Body of pancreas (tissue), 4 donors: ENCODE results near the gene CCDC102B. TPM values are rescaled to one million over a fixed set of nuclear protein-coding genes. Genes with fewer than 3 reads are reported as not detected.

Experiments used
- ATAC-seq: fragments of 150-250 bp; one replicate; pipeline ENCODE4 v1.9.1; 2016
- DNase-seq, 4 donors: peaks; one replicate each; pipeline ENCODE4 v3.0.0-alpha.2; 2019
- H3K27ac ChIP-seq, 4 donors: fragments of 200-600 bp; sonication (generic); 1 replicate in 3 of 4; 2 replicates in 1 of 4; pipeline versions ENCODE4 v1.5.1 to v1.6.1; 2016 to 2019; ENCODE audit warnings: mild to moderate bottlenecking in 1 of 4, mixed read lengths in 1 of 4, moderate library complexity in 1 of 4
- H3K27me3 ChIP-seq, 2 donors: fragments of 200-600 bp; sonication (generic); one replicate each; pipeline ENCODE4 v1.6.0; 2016; ENCODE audit warnings: mild to moderate bottlenecking in 1 of 2
- H3K36me3 ChIP-seq, 2 donors: fragments of 200-600 bp; sonication (generic); replicated peaks in 1 of 2; 2 replicates each; pipeline ENCODE4 v1.5.1; 2016; ENCODE audit warnings: low read depth in 2 of 2; ENCODE audit not compliant: insufficient read depth in 1 of 2
- H3K4me1 ChIP-seq: fragments of 200-600 bp; sonication (generic); one replicate; pipeline ENCODE4 v1.6.0; 2016
- H3K4me3 ChIP-seq, 2 donors: fragments of 200-600 bp; sonication (generic); 1 replicate in 1 of 2; 2 replicates in 1 of 2; pipeline ENCODE4 v1.5.1; 2016 to 2019
- H3K9me3 ChIP-seq, 3 donors: fragments of 200-600 bp; sonication (generic); 1 replicate in 2 of 3; 2 replicates in 1 of 3; pipeline ENCODE4 v1.5.1; 2016
- CTCF ChIP-seq, 7 experiments: fragments of 450-650 bp in 4 of 7; fragments of 200-600 bp in 3 of 7; sonication (generic) in 3 of 7; IDR thresholded peaks; one replicate each; pipeline ENCODE4 v1.5.1; 2016 to 2019; ENCODE audit warnings: antibody characterized with exemption in 7 of 7
- POLR2A ChIP-seq, 3 donors: fragments of 450-650 bp; IDR thresholded peaks; one replicate each; pipeline ENCODE4 v1.6.1; 2016; ENCODE audit warnings: antibody characterized with exemption in 3 of 3, mild to moderate bottlenecking in 2 of 3
- WGBS, 2 donors: methylation state at CpG; one replicate each; pipeline ENCODE4 v1.1.5; 2017; 5-methylcytosine and 5-hydroxymethylcytosine counted together
- intact Hi-C: fragments of 100-400 bp; cut with DNase I; formaldehyde crosslinking; loops from one replicate; pipeline ENCODE4 v1.15.1; 2023
- total RNA-seq, 2 donors: library from RNA; depleted of rRNA; stranded (reverse); fragments of >200 nt; gene quantifications; one replicate each; pipeline ENCODE4 v1.1.0, GENCODE V29; 2016

Gene CCDC102B
- total RNA-seq, 2 donors from 2014 or later = 4.9 to 6.3 TPM

GRCh38 chr18:68837665-68838451, 40.0 kb downstream of the CCDC102B start:
- Histone ChIP-seq H3K4me1 (no peaks in the 10 kb centered on the region), H3K27ac (no peak overlapping the region), H3K4me3 (no peak overlapping the region), H3K9me3 (no peaks in the 10 kb centered on the region), H3K36me3 (no peaks in the 10 kb centered on the region), H3K27me3 (no peaks in the 10 kb centered on the region)
- WGBS, 2 donors = 64 to 80% methylated on average over 7 of the region's 7 CpGs
- TF ChIP-seq POLR2A (IDR thresholded peaks at IDR 0.05) (no peak), CTCF (IDR thresholded peaks at IDR 0.05) (no peak)
- ATAC-seq (no peak), DNase-seq (no peak)
- intact Hi-C loops = no loop called here

GRCh38 chr18:68839701-68840100, 41.8 kb downstream of the CCDC102B start:
- H3K27ac ChIP-seq = no peak overlapping the region

GRCh38 chr18:68840554-68841263, 42.8 kb downstream of the CCDC102B start:
- Histone ChIP-seq H3K4me1 (no peaks in the 10 kb centered on the region), H3K9me3 (no peaks in the 10 kb centered on the region), H3K36me3 (no peaks in the 10 kb centered on the region), H3K27me3 (no peaks in the 10 kb centered on the region), H3K4me3 (no peak overlapping the region), H3K27ac (no peak overlapping the region)
- 58 to 60% methylated on average over 7 of the region's 7 CpGs for WGBS, 2 donors
- no peak for TF ChIP-seq POLR2A (IDR thresholded peaks at IDR 0.05)
- no peak for TF ChIP-seq CTCF (IDR thresholded peaks at IDR 0.05)
- peak in 2 of 4 donors; percentile 15 to 49 for DNase-seq
- intact Hi-C loops = no loop called here
- ATAC-seq = peak; percentile 40

More at GRCh38 chr18:68839701-68840100, 41.8 kb downstream of the CCDC102B start:
- Histone ChIP-seq H3K4me1 (no peaks in the 10 kb centered on the region), H3K9me3 (no peaks in the 10 kb centered on the region), H3K27me3 (no peaks in the 10 kb centered on the region), H3K4me3 (no peak overlapping the region), H3K36me3 (no peaks in the 10 kb centered on the region)
- 69 to 72% methylated on average over 4 of the region's 4 CpGs for WGBS, 2 donors
- ATAC-seq (no peak), DNase-seq (no peak)
- intact Hi-C loops = no loop called here
- TF ChIP-seq POLR2A (IDR thresholded peaks at IDR 0.05) = no peak

GRCh38 chr18:68841301-68841700, 43.4 kb downstream of the CCDC102B start:
- Histone ChIP-seq H3K4me1 (no peaks in the 10 kb centered on the region), H3K4me3 (no peak overlapping the region), H3K27me3 (no peaks in the 10 kb centered on the region), H3K36me3 (no peaks in the 10 kb centered on the region), H3K27ac (no peak overlapping the region), H3K9me3 (no peaks in the 10 kb centered on the region)
- no peak for DNase-seq
- no peak for ATAC-seq
- TF ChIP-seq CTCF (IDR thresholded peaks at IDR 0.05) (no peak), POLR2A (IDR thresholded peaks at IDR 0.05) (no peak)
- intact Hi-C loops = no loop called here

- intact Hi-C loops = no loop called here
Observed at GRCh38 chr18:68842951-68843350, 45.1 kb downstream of the CCDC102B start.

More at GRCh38 chr18:68842951-68843350, 45.1 kb downstream of the CCDC102B start:
- Histone ChIP-seq H3K9me3 (no peaks in the 10 kb centered on the region), H3K27ac (no peak overlapping the region), H3K4me1 (no peaks in the 10 kb centered on the region), H3K27me3 (no peaks in the 10 kb centered on the region), H3K4me3 (no peak overlapping the region), H3K36me3 (no peaks in the 10 kb centered on the region)
- 65 to 71% methylated on average over 2 of the region's 2 CpGs for WGBS, 2 donors
- ATAC-seq = no peak
- DNase-seq = no peak
- TF ChIP-seq CTCF (IDR thresholded peaks at IDR 0.05) = no peak
- TF ChIP-seq POLR2A (IDR thresholded peaks at IDR 0.05) = no peak
